Measurements from ENCODE around the gene NRL. TPM values are rescaled to one million over a fixed set of nuclear protein-coding genes. Genes with fewer than 3 reads are reported as not detected.

Gene NRL
- total and polyA plus RNA-seq, 4 donors, result 2.7 to 5.4 (median 3.1) TPM

DNA sequence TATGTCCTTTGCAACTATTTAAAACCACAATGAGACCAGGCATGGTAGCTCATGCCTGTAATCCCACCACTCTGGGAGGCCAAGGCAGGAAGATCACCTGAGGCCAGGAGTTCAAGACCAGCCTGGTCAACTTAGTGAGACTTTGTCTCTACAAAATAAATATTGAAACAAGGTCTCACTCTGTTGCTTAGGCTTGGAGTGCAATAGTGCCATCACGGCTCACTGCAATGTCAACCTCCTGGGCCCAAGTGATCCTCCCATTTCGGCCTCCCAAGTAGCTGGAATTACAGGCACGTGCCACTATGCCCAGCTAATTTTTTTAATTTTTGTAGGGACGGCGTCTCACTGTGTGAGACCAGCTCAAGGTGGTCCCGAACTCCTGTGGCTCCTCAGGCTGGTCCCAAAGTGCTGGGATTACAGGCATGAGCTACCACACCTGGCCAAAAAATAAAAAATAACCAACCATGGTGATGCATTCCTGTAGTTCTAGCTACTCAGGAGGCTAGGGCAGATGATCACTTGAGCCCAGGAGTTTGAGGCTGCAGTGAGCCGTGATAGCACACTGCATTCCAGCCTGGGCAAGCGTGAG is 14.8 kb upstream of the NRL start:
- H3K4me1 ChIP-seq (ENCODE audit: control insufficient read depth in 5 of 5, insufficient read depth in 5 of 5, low read length in 5 of 5), result peaks cover 0 to 5% (median 4%) of the 10 kb centered on the region in 5 donors
- peaks cover 0 to under 1% (median 0%) of the 10 kb centered on the region in 4 donors for H3K36me3 ChIP-seq (ENCODE audit: control insufficient read depth in 4 of 4, insufficient read depth in 4 of 4, low read length in 4 of 4)
- ATAC-seq (ENCODE audit: insufficient read depth, low FRiP score), result no peak
- no peak overlapping the region for H3K27ac ChIP-seq (ENCODE audit: low read depth in 1 of 2, low read length in 1 of 2)
- no peaks in the 10 kb centered on the region for H3K27me3 ChIP-seq (ENCODE audit: control insufficient read depth in 3 of 3, insufficient read depth in 3 of 3, low read length in 2 of 3)
- 96 to 99% methylated on average over 8 of the region's 8 CpGs for WGBS, 2 donors
- DNase-seq, result no peak
- H3K9me3 ChIP-seq (ENCODE audit: control insufficient read depth in 4 of 4, insufficient read depth in 3 of 4, low read length in 3 of 4), result no peaks in the 10 kb centered on the region
- H3K4me3 ChIP-seq, result no peak overlapping the region
- H3K9ac ChIP-seq (ENCODE audit: insufficient read depth in 1 of 2, low read length in 2 of 2), result no peak overlapping the region
- TF ChIP-seq, protein P1, sequence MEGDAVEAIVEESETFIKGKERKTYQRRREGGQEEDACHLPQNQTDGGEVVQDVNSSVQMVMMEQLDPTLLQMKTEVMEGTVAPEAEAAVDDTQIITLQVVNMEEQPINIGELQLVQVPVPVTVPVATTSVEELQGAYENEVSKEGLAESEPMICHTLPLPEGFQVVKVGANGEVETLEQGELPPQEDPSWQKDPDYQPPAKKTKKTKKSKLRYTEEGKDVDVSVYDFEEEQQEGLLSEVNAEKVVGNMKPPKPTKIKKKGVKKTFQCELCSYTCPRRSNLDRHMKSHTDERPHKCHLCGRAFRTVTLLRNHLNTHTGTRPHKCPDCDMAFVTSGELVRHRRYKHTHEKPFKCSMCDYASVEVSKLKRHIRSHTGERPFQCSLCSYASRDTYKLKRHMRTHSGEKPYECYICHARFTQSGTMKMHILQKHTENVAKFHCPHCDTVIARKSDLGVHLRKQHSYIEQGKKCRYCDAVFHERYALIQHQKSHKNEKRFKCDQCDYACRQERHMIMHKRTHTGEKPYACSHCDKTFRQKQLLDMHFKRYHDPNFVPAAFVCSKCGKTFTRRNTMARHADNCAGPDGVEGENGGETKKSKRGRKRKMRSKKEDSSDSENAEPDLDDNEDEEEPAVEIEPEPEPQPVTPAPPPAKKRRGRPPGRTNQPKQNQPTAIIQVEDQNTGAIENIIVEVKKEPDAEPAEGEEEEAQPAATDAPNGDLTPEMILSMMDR (IDR thresholded peaks at IDR 0.05; ENCODE audit: control extremely low read depth, extremely low read depth), result no peak

GRCh38 chr14:24127673-24128072 is 12.9 kb upstream of the NRL start:
- Histone ChIP-seq H3K4me3 (no peak overlapping the region), H3K4me1 (ENCODE audit: control insufficient read depth in 5 of 5, insufficient read depth in 5 of 5, low read length in 5 of 5) (peaks cover 0 to 5% (median 4%) of the 10 kb centered on the region in 5 donors), H3K27me3 (ENCODE audit: control insufficient read depth in 3 of 3, insufficient read depth in 3 of 3, low read length in 2 of 3) (no peaks in the 10 kb centered on the region), H3K36me3 (ENCODE audit: control insufficient read depth in 4 of 4, insufficient read depth in 4 of 4, low read length in 4 of 4) (peaks cover 0 to 14% (median 5%) of the 10 kb centered on the region in 4 donors), H3K9ac (ENCODE audit: insufficient read depth in 1 of 2, low read length in 2 of 2) (no peak overlapping the region), H3K9me3 (ENCODE audit: control insufficient read depth in 4 of 4, insufficient read depth in 3 of 4, low read length in 3 of 4) (no peaks in the 10 kb centered on the region), H3K27ac (ENCODE audit: low read depth in 1 of 2, low read length in 1 of 2) (no peak overlapping the region)
- no peak for DNase-seq
- ATAC-seq (ENCODE audit: insufficient read depth, low FRiP score), result no peak
- TF ChIP-seq, protein P1 (IDR thresholded peaks at IDR 0.05; ENCODE audit: control extremely low read depth, extremely low read depth), result no peak
- 93 to 94% methylated on average over 2 of the region's 2 CpGs for WGBS, 2 donors

- H3K9me3 ChIP-seq (ENCODE audit: control insufficient read depth in 4 of 4, insufficient read depth in 3 of 4, low read length in 3 of 4), result no peaks in the 10 kb centered on the region
- DNase-seq, result no peak
- ATAC-seq (ENCODE audit: insufficient read depth, low FRiP score), result no peak
- peaks cover 3 to 17% (median 7%) of the 10 kb centered on the region in 4 donors for H3K36me3 ChIP-seq (ENCODE audit: control insufficient read depth in 4 of 4, insufficient read depth in 4 of 4, low read length in 4 of 4)
- peaks cover 0 to 5% (median 4%) of the 10 kb centered on the region in 5 donors for H3K4me1 ChIP-seq (ENCODE audit: control insufficient read depth in 5 of 5, insufficient read depth in 5 of 5, low read length in 5 of 5)
- H3K4me3 ChIP-seq, result no peak overlapping the region
- TF ChIP-seq, protein P1 (IDR thresholded peaks at IDR 0.05; ENCODE audit: control extremely low read depth, extremely low read depth), result no peak
- H3K27ac ChIP-seq (ENCODE audit: low read depth in 1 of 2, low read length in 1 of 2), result no peak overlapping the region
- H3K9ac ChIP-seq (ENCODE audit: insufficient read depth in 1 of 2, low read length in 2 of 2), result no peak overlapping the region
- no peaks in the 10 kb centered on the region for H3K27me3 ChIP-seq (ENCODE audit: control insufficient read depth in 3 of 3, insufficient read depth in 3 of 3, low read length in 2 of 3)
Observed at GRCh38 chr14:24126939-24127338, 12.2 kb upstream of the NRL start.

Data from lung (tissue), 12 donors.